ENCODE data around the gene AGER.

DNA sequence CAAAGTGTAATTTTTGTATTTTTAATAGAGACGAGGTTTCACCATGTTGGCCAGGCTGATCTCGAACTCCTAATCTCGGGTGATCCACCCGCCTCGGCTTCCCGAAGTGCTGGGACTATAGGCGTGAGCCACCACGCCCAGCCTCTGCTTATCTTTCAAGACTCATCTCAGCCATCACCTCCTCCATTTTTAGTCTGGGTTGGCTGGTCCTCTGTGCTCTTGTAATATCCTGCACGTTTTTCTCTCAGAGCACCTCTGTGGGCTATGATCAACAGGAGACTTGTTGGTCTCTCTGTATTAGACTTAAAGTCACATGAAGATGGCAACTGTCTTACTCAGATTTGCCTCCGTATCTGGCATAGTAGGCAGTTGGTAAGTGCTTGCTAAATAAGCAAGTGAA lies 32.2 kb upstream of the AGER start:
- TF ChIP-seq, protein P1, sequence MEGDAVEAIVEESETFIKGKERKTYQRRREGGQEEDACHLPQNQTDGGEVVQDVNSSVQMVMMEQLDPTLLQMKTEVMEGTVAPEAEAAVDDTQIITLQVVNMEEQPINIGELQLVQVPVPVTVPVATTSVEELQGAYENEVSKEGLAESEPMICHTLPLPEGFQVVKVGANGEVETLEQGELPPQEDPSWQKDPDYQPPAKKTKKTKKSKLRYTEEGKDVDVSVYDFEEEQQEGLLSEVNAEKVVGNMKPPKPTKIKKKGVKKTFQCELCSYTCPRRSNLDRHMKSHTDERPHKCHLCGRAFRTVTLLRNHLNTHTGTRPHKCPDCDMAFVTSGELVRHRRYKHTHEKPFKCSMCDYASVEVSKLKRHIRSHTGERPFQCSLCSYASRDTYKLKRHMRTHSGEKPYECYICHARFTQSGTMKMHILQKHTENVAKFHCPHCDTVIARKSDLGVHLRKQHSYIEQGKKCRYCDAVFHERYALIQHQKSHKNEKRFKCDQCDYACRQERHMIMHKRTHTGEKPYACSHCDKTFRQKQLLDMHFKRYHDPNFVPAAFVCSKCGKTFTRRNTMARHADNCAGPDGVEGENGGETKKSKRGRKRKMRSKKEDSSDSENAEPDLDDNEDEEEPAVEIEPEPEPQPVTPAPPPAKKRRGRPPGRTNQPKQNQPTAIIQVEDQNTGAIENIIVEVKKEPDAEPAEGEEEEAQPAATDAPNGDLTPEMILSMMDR (IDR thresholded peaks at IDR 0.05; ENCODE audit: insufficient read depth, low read depth, low read length) = no peak
- no peak for TF ChIP-seq EZH2 (IDR thresholded peaks at IDR 0.05; ENCODE audit: insufficient read depth, low read length)

Data from astrocyte (in vitro differentiated cells and primary cell).